Gastrocnemius medialis (tissue), 4 donors: ENCODE data around the gene COL21A1. TPM values are rescaled to one million over a fixed set of nuclear protein-coding genes. Genes with fewer than 3 reads are reported as not detected.

Source experiments
- ATAC-seq, 2 donors: fragments of 150-250 bp; one replicate each; pipeline ENCODE4 v1.9.1; 2016
- DNase-seq, 2 donors: peaks; one replicate each; pipeline ENCODE4 v3.0.0-alpha.2; 2019
- H3K27ac ChIP-seq, 4 donors: fragments of 200-600 bp; sonication (generic); 1 replicate in 1 of 4; 2 replicates in 3 of 4; pipeline ENCODE4 v1.5.1; 2016 to 2018; ENCODE audit warnings: mild to moderate bottlenecking in 2 of 4, moderate library complexity in 1 of 4
- H3K27me3 ChIP-seq, 3 donors: fragments of 200-600 bp; sonication (generic) in 2 of 3; 1 replicate in 1 of 3; 2 replicates in 2 of 3; pipeline versions ENCODE4 v1.5.1 to v1.6.0; 2016 to 2019; ENCODE audit warnings: mild to moderate bottlenecking in 1 of 3, moderate library complexity in 1 of 3
- H3K36me3 ChIP-seq, 2 donors: fragments of 200-600 bp; sonication (generic) in 1 of 2; one replicate each; pipeline ENCODE4 v1.5.1; 2017 to 2018
- H3K4me1 ChIP-seq, 2 donors: fragments of 200-600 bp; sonication (generic) in 1 of 2; one replicate each; pipeline ENCODE4 v1.5.1; 2016 to 2017; ENCODE audit warnings: mild to moderate bottlenecking in 2 of 2
- H3K4me3 ChIP-seq, 4 donors: fragments of 200-600 bp; sonication (generic) in 3 of 4; 1 replicate in 1 of 4; 2 replicates in 3 of 4; pipeline ENCODE4 v1.5.1; 2016 to 2019; ENCODE audit warnings: mild to moderate bottlenecking in 2 of 4
- H3K9me3 ChIP-seq, 3 donors: fragments of 200-600 bp; sonication (generic) in 2 of 3; 1 replicate in 1 of 3; 2 replicates in 2 of 3; pipeline ENCODE4 v1.5.1; 2016 to 2019
- CTCF ChIP-seq, 5 experiments: fragments of 450-650 bp in 3 of 5; fragments of 200-600 bp in 2 of 5; sonication (generic) in 2 of 5; IDR thresholded peaks in 4 of 5; conservative IDR thresholded peaks in 1 of 5; 1 replicate in 4 of 5; 2 replicates in 1 of 5; pipeline ENCODE4 v1.5.1; 2016 to 2019; ENCODE audit warnings: antibody characterized with exemption in 5 of 5, mild to moderate bottlenecking in 3 of 5, moderate library complexity in 3 of 5
- POLR2A ChIP-seq, 2 donors: fragments of 450-650 bp; IDR thresholded peaks; one replicate each; pipeline ENCODE4 v1.6.1; 2017; ENCODE audit warnings: antibody characterized with exemption in 2 of 2, mild to moderate bottlenecking in 2 of 2, moderate library complexity in 2 of 2
- in situ Hi-C, 4 donors: fragments of 200-750 bp; cut with MboI; loops; one replicate each; pipeline versions ENCODE4 v1.15.0 to v1.8.0; 2017; ENCODE audit warnings: low sequenced_read_pairs in 4 of 4
- intact Hi-C: fragments of 100-400 bp; cut with DNase I; formaldehyde crosslinking; loops from one replicate; pipeline ENCODE4 v1.15.1; 2023; ENCODE audit warnings: low total_unique reads
- total RNA-seq, 4 donors: library from RNA; depleted of rRNA; stranded (reverse); fragments of >200 nt; gene quantifications; one replicate each; pipeline versions ENCODE4 v1.1.0 to v1.2.3, GENCODE V29; 2016

The COL21A1 gene
- total RNA-seq, 4 donors from 2014 or later, result 0.19 to 1.1 (median 0.61) TPM

GRCh38 chr6:56220078-56220477 lies 27.3 kb downstream of the COL21A1 start:
- in situ Hi-C loops, result no loop called here
- DNase-seq (no peak), ATAC-seq (no peak)
- Histone ChIP-seq H3K36me3 (no peaks in the 10 kb centered on the region), H3K27ac (no peak overlapping the region), H3K9me3 (no peaks in the 10 kb centered on the region), H3K27me3 (no peaks in the 10 kb centered on the region), H3K4me1 (no peaks in the 10 kb centered on the region), H3K4me3 (no peak overlapping the region)
- intact Hi-C loops, result no loop called here
- TF ChIP-seq POLR2A (IDR thresholded peaks at IDR 0.05), result no peak
- no peak for TF ChIP-seq CTCF (IDR thresholded peaks at IDR 0.05 in 4 of 5, conservative IDR thresholded peaks at IDR 0.05 in 1 of 5)

GRCh38 chr6:56214703-56215101 lies 32.7 kb downstream of the COL21A1 start:
- Histone ChIP-seq H3K4me3 (no peak overlapping the region), H3K27me3 (no peaks in the 10 kb centered on the region), H3K9me3 (no peaks in the 10 kb centered on the region), H3K4me1 (no peaks in the 10 kb centered on the region), H3K27ac (no peak overlapping the region), H3K36me3 (no peaks in the 10 kb centered on the region)
- DNase-seq (no peak), ATAC-seq (no peak)
- intact Hi-C loops, result no loop called here
- in situ Hi-C loops, result no loop called here
- no peak for TF ChIP-seq CTCF (IDR thresholded peaks at IDR 0.05 in 4 of 5, conservative IDR thresholded peaks at IDR 0.05 in 1 of 5)
- no peak for TF ChIP-seq POLR2A (IDR thresholded peaks at IDR 0.05)

- Histone ChIP-seq H3K36me3 (no peaks in the 10 kb centered on the region), H3K9me3 (no peaks in the 10 kb centered on the region), H3K4me1 (no peaks in the 10 kb centered on the region), H3K4me3 (no peak overlapping the region), H3K27ac (no peak overlapping the region), H3K27me3 (no peaks in the 10 kb centered on the region)
- TF ChIP-seq POLR2A (IDR thresholded peaks at IDR 0.05) (no peak), CTCF (IDR thresholded peaks at IDR 0.05 in 4 of 5, conservative IDR thresholded peaks at IDR 0.05 in 1 of 5) (no peak)
- ATAC-seq, result no peak
- no peak for DNase-seq
- in situ Hi-C loops, result no loop called here
- intact Hi-C loops, result no loop called here
Measured at GRCh38 chr6:56214041-56214702, 33.2 kb downstream of the COL21A1 start.

- intact Hi-C loops (no loop called here), in situ Hi-C loops (no loop called here)
- H3K27ac ChIP-seq, result no peak overlapping the region
- no peak for DNase-seq
- H3K36me3 ChIP-seq, result no peaks in the 10 kb centered on the region
- no peak overlapping the region for H3K4me3 ChIP-seq
- TF ChIP-seq POLR2A (IDR thresholded peaks at IDR 0.05) (no peak), CTCF (IDR thresholded peaks at IDR 0.05 in 4 of 5, conservative IDR thresholded peaks at IDR 0.05 in 1 of 5) (no peak)
- no peaks in the 10 kb centered on the region for H3K27me3 ChIP-seq
- no peak for ATAC-seq
- H3K4me1 ChIP-seq, result no peaks in the 10 kb centered on the region
- no peaks in the 10 kb centered on the region for H3K9me3 ChIP-seq
Measured at GRCh38 chr6:56211724-56212123, 35.7 kb downstream of the COL21A1 start.

- in situ Hi-C loops (no loop called here), intact Hi-C loops (no loop called here)
- no peak for TF ChIP-seq CTCF (IDR thresholded peaks at IDR 0.05 in 4 of 5, conservative IDR thresholded peaks at IDR 0.05 in 1 of 5)
- TF ChIP-seq POLR2A (IDR thresholded peaks at IDR 0.05), result no peak
- H3K27ac ChIP-seq, result no peak overlapping the region
- ATAC-seq (no peak), DNase-seq (no peak)
- no peaks in the 10 kb centered on the region for H3K36me3 ChIP-seq
- no peaks in the 10 kb centered on the region for H3K27me3 ChIP-seq
- H3K4me3 ChIP-seq, result no peak overlapping the region
- H3K9me3 ChIP-seq, result no peaks in the 10 kb centered on the region
- no peaks in the 10 kb centered on the region for H3K4me1 ChIP-seq
Measured at GRCh38 chr6:56204134-56204533, 43.2 kb downstream of the COL21A1 start.
